K562 (cell line): ENCODE data around the gene RC3H2. TPM values are rescaled to one million over a fixed set of nuclear protein-coding genes. Genes with fewer than 3 reads are reported as not detected.
A peak's percentile ranks its signal among the peaks of the same experiment; 100 is the strongest.

Experiments
- CBFB ChIP-seq: sonication (generic); formaldehyde crosslinking; IDR thresholded peaks from 2 replicates; pipeline ENCODE4 v1.4.0; 2020; ENCODE audit warnings: mild to moderate bottlenecking, missing genetic modification reagents
- CLOCK ChIP-seq: fragments of 250-450 bp; sonication (Bioruptor Pico); IDR thresholded peaks from 2 replicates; pipeline ENCODE4 v1.4.0; 2020; ENCODE audit warnings: mild to moderate bottlenecking, moderate library complexity, borderline replicate concordance
- KDM4B ChIP-seq, 2 experiments: fragments of 450-650 bp in 1 of 2; sonication (generic) in 1 of 2; IDR thresholded peaks; 2 replicates each; pipeline ENCODE4 v1.6.1; 2016 to 2017; ENCODE audit warnings: borderline replicate concordance in 2 of 2, antibody characterized with exemption in 1 of 2, low read depth in 1 of 2, mild to moderate bottlenecking in 1 of 2
- POLR3G ChIP-seq: IDR thresholded peaks from 2 replicates; pipeline ENCODE4 v1.6.1; 2011; ENCODE audit not compliant: insufficient read length, insufficient replicate concordance; ENCODE audit errors: extremely low read depth
- SP2 ChIP-seq: IDR thresholded peaks from 2 replicates; pipeline ENCODE4 v1.6.1; 2011; ENCODE audit warnings: mild to moderate bottlenecking, low read depth, low read length, moderate library complexity; ENCODE audit not compliant: poor library complexity, severe bottlenecking; ENCODE audit errors: extremely low read depth
- ZC3H8 ChIP-seq: fragments of 450-650 bp; IDR thresholded peaks from 2 replicates; pipeline ENCODE4 v1.6.1; 2017
- ZFP1 ChIP-seq: fragments of 450-650 bp; formaldehyde crosslinking; IDR thresholded peaks from 2 replicates; pipeline ENCODE4 v1.4.0; 2020; ENCODE audit warnings: mild to moderate bottlenecking, mixed read lengths
- polyA plus RNA-seq, 8 experiments: library from polyadenylated mRNA; depleted of rRNA in 4 of 8; stranded (reverse) in 5 of 8; unstranded in 3 of 8; fragments of >200 nt; fragmentation: Nextera tagmentation in 2 of 8; fragmentation: Illumina TruSeq in 1 of 8; extraction: Ambion mirVana in 2 of 8; extraction: Trizol in 1 of 8; gene quantifications; 2 replicates each; pipeline versions ENCODE4 v1.2.1 to v1.2.3, GENCODE V29; 2011 to 2014; ENCODE audit warnings: inconsistent platforms in 1 of 8, missing spikeins in 1 of 8
- total RNA-seq, 7 experiments: library from RNA; depleted of rRNA in 6 of 7; stranded (reverse); fragments of >200 nt in 6 of 7; fragmentation: Illumina TruSeq in 2 of 7; extraction: Trizol in 2 of 7; gene quantifications; 2 replicates each; pipeline versions ENCODE4 v1.2.1 to v1.2.3, GENCODE V29; 2011 to 2021; ENCODE audit warnings: low replicate concordance in 1 of 7
- TF ChIP-seq, protein P1 (sequence below): sonication (generic); formaldehyde crosslinking; IDR thresholded peaks from 2 replicates; pipeline ENCODE4 v1.8.0; 2022; ENCODE audit warnings: mild to moderate bottlenecking, missing genetic modification reagents

Gene RC3H2
- total and polyA plus RNA-seq, 9 of the 15 experiments (the other 6 are each of a cell fraction or from before 2014, with no cell fraction given): 5.6 to 35.4 (median 18.6) TPM

DNA sequence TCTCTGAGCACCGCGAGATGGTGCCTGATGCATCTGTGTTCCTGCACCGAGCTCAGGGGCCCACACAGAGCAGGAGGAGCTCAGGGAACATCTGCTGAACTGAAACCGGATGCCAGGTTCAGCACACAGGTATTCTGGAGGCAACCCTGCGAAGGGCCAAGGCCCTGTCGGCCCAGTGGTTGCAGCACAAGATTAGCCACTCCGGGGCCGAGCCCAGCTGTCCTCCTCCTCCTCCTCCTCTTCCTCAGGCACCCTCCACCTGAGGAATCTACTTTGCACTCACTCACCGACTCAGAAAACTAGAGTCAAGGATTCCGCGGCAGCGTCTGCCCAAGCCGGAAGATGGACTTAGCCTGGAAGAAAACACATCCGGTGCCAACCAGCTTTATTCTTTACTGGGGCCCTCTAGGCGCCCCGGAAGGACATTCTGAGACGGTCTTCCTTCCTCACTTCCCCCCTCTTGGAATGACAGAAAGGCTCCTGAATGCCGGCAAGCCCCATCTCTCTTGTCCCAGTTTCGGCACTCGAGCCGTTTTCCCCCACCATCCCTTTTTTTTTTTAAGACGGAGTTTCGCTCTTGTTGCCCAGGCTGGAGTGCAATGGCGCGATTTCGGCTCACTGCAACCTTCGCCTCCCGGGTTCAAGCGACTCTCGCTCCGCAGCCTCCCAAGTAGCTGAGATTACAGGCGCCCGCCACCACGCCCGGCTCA, 8.0 kb upstream of the RC3H2 start, which contains the start of gene ZBTB6 (continued):
- no peak for TF ChIP-seq CBFB (CRISPR knock-in tag)
- TF ChIP-seq POLR3G: no peak
- TF ChIP-seq ZC3H8: peak; percentile 87; the same call in 1 of the 2 replicates
- TF ChIP-seq SP2: no peak
- TF ChIP-seq KDM4B (IDR thresholded peaks at IDR 0.05; ENCODE audit: borderline replicate concordance in 2 of 2, low read depth in 1 of 2): peak in 1 of 2 experiments; percentile 95; a peak in 1 of 4 replicates
- no peak for TF ChIP-seq CLOCK (CRISPR knock-in tag)
- TF ChIP-seq, protein P1, sequence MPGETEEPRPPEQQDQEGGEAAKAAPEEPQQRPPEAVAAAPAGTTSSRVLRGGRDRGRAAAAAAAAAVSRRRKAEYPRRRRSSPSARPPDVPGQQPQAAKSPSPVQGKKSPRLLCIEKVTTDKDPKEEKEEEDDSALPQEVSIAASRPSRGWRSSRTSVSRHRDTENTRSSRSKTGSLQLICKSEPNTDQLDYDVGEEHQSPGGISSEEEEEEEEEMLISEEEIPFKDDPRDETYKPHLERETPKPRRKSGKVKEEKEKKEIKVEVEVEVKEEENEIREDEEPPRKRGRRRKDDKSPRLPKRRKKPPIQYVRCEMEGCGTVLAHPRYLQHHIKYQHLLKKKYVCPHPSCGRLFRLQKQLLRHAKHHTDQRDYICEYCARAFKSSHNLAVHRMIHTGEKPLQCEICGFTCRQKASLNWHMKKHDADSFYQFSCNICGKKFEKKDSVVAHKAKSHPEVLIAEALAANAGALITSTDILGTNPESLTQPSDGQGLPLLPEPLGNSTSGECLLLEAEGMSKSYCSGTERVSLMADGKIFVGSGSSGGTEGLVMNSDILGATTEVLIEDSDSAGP (CRISPR knock-in tag): no peak
- TF ChIP-seq ZFP1: no peak
